ENCODE data around the gene MSI2.

Gene MSI2

DNA sequence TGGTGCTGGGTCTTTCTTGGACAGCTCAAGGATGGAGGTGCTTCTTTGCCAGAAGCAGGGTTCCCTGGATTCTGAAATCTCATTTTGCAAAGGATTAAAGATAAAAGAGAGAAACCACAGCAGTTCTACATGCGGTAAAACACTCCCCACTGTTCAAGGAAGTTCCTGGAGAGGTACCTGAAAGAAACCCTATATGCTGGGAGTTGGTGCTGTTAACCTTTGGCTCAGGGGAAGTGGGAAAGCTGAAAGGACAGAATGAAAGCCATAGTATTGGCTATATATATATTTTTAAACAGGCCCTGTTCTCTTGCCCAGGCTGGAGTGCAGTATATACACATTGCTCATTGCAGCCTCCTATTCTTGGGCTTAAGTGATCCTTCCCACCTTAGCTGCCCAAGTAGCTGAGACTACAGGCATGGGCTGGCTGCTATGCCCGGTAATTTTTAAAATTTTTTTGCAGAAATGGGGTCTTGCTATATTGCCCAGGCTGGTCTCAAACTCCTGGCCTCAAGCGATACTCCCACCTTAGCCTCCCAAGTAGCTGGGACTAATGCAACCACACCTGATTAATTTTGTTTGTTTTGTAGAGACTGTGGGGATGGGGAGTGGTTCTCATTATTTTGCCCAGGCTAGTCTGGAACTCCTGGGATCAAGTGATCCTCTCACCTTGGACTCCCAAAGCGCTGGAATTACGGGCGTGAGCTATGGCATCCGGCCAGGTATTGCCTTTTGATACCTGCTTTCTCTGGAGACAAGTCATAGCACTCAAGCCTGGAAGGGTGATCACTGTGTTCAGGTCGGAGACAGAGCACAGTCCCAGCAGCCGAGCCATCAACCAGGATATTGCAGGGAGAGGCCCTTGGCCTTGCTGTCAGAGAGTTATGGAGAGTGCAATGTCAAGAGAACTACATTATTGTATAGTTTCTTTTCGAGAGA is 55.2 kb downstream of the MSI2 start:
- no peak for TF ChIP-seq ARNTL (CRISPR knock-in tag; IDR thresholded peaks at IDR 0.05; ENCODE audit: borderline replicate concordance, low read depth)
- no peak for TF ChIP-seq TOX (CRISPR knock-in tag; IDR thresholded peaks at IDR 0.05; ENCODE audit: borderline replicate concordance)
- no peak for TF ChIP-seq ZFP3 (CRISPR knock-in tag; IDR thresholded peaks at IDR 0.05)
- no peak for TF ChIP-seq ZNF565 (CRISPR knock-in tag; conservative IDR thresholded peaks at IDR 0.05; ENCODE audit: low read depth)
- TF ChIP-seq ZNF8 (CRISPR knock-in tag; IDR thresholded peaks at IDR 0.05), result no peak
- TF ChIP-seq PPARA (CRISPR knock-in tag; IDR thresholded peaks at IDR 0.05; ENCODE audit: borderline replicate concordance), result no peak
- TF ChIP-seq ZNF70 (CRISPR knock-in tag; IDR thresholded peaks at IDR 0.05), result no peak
- TF ChIP-seq CSDC2 (CRISPR knock-in tag; IDR thresholded peaks at IDR 0.05), result no peak
- TF ChIP-seq TSHZ2 (CRISPR knock-in tag; IDR thresholded peaks at IDR 0.05), result no peak
- no peak for TF ChIP-seq GLIS3 (CRISPR knock-in tag; IDR thresholded peaks at IDR 0.05)
- TF ChIP-seq CSRNP3 (CRISPR knock-in tag; IDR thresholded peaks at IDR 0.05), result no peak
- TF ChIP-seq RARB (CRISPR knock-in tag; IDR thresholded peaks at IDR 0.05), result no peak
- no peak for TF ChIP-seq SNAI2 (CRISPR knock-in tag; IDR thresholded peaks at IDR 0.05)
- TF ChIP-seq ZFP30 (CRISPR knock-in tag; IDR thresholded peaks at IDR 0.05), result no peak
- TF ChIP-seq ISL1 (CRISPR knock-in tag; IDR thresholded peaks at IDR 0.05), result no peak
- no peak for ATAC-seq

- TF ChIP-seq ESRRG (CRISPR knock-in tag; IDR thresholded peaks at IDR 0.05), result no peak
- no peak for TF ChIP-seq TSHZ2 (CRISPR knock-in tag; IDR thresholded peaks at IDR 0.05)
- TF ChIP-seq ZFP3 (CRISPR knock-in tag; IDR thresholded peaks at IDR 0.05), result no peak
- no peak for TF ChIP-seq ZC3H10 (CRISPR knock-in tag; IDR thresholded peaks at IDR 0.05)
- no peak for TF ChIP-seq ZNF565 (CRISPR knock-in tag; conservative IDR thresholded peaks at IDR 0.05; ENCODE audit: low read depth)
- TF ChIP-seq RARB (CRISPR knock-in tag; IDR thresholded peaks at IDR 0.05), result no peak
- TF ChIP-seq SNAI2 (CRISPR knock-in tag; IDR thresholded peaks at IDR 0.05), result no peak
- TF ChIP-seq PPARA (CRISPR knock-in tag; IDR thresholded peaks at IDR 0.05; ENCODE audit: borderline replicate concordance), result no peak
- TF ChIP-seq ARNTL (CRISPR knock-in tag; IDR thresholded peaks at IDR 0.05; ENCODE audit: borderline replicate concordance, low read depth), result no peak
- TF ChIP-seq ISL1 (CRISPR knock-in tag; IDR thresholded peaks at IDR 0.05), result no peak
- TF ChIP-seq ZNF8 (CRISPR knock-in tag; IDR thresholded peaks at IDR 0.05), result no peak
- TF ChIP-seq CSDC2 (CRISPR knock-in tag; IDR thresholded peaks at IDR 0.05), result no peak
- TF ChIP-seq ZNF70 (CRISPR knock-in tag; IDR thresholded peaks at IDR 0.05), result no peak
- ATAC-seq, result no peak
Observed at GRCh38 chr17:57312242-57312641, 55.9 kb downstream of the MSI2 start.

DNA sequence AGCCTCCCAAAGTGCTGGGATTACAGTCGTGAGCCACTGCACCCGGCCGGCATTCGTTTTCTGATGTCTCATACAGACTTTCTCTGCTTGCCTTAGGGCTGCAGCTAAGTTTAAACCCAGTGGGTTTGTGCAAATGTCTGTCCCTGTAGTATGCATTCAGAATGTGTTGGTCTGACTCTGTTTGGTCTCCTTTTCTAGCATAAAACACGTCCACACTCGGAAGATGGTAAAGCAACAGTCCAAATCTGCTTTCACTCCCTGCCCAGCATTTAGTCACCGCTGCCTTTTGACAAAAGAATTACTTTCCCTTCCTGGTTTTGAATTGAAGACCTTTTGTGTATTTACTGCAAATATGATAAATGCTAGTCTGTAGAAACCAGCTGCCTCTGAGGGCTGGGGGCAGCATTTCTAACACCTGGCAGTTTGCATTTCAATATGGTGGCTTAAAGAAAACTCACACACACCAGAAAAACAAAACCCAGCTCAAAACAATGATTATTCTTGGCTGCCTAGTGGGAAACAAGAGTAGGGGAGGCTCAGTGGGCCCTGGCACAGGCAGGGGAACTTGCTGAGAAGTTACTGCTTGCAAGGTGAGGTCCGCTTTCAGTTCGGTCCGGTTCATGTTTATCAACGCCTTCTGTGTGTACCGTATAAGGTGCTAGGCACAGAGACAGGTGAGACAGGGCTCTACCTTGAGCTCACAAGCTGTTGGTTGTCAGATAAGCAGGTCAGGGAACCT is 56.9 kb downstream of the MSI2 start:
- no peak for ATAC-seq
- no peak for TF ChIP-seq ZFP30 (CRISPR knock-in tag; IDR thresholded peaks at IDR 0.05)
- TF ChIP-seq, protein P1, sequence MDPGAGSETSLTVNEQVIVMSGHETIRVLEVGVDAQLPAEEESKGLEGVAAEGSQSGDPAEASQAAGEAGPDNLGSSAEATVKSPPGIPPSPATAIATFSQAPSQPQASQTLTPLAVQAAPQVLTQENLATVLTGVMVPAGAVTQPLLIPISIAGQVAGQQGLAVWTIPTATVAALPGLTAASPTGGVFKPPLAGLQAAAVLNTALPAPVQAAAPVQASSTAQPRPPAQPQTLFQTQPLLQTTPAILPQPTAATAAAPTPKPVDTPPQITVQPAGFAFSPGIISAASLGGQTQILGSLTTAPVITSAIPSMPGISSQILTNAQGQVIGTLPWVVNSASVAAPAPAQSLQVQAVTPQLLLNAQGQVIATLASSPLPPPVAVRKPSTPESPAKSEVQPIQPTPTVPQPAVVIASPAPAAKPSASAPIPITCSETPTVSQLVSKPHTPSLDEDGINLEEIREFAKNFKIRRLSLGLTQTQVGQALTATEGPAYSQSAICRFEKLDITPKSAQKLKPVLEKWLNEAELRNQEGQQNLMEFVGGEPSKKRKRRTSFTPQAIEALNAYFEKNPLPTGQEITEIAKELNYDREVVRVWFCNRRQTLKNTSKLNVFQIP (CRISPR knock-in tag; IDR thresholded peaks at IDR 0.05; ENCODE audit: borderline replicate concordance, low read depth), result no peak
- no peak for TF ChIP-seq RARB (CRISPR knock-in tag; IDR thresholded peaks at IDR 0.05)
- no peak for TF ChIP-seq PATZ1 (CRISPR knock-in tag; IDR thresholded peaks at IDR 0.05; ENCODE audit: borderline replicate concordance)
- TF ChIP-seq ESRRG (CRISPR knock-in tag; IDR thresholded peaks at IDR 0.05), result no peak
- TF ChIP-seq TCF4 (CRISPR knock-in tag; IDR thresholded peaks at IDR 0.05; ENCODE audit: borderline replicate concordance), result no peak
- no peak for TF ChIP-seq ZNF8 (CRISPR knock-in tag; IDR thresholded peaks at IDR 0.05)
- TF ChIP-seq, protein P2, sequence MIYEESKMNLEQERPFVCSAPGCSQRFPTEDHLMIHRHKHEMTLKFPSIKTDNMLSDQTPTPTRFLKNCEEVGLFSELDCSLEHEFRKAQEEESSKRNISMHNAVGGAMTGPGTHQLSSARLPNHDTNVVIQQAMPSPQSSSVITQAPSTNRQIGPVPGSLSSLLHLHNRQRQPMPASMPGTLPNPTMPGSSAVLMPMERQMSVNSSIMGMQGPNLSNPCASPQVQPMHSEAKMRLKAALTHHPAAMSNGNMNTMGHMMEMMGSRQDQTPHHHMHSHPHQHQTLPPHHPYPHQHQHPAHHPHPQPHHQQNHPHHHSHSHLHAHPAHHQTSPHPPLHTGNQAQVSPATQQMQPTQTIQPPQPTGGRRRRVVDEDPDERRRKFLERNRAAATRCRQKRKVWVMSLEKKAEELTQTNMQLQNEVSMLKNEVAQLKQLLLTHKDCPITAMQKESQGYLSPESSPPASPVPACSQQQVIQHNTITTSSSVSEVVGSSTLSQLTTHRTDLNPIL (CRISPR knock-in tag; IDR thresholded peaks at IDR 0.05; ENCODE audit: low read depth), result no peak
- TF ChIP-seq OSR1 (CRISPR knock-in tag; IDR thresholded peaks at IDR 0.05), result no peak
